ENCODE measurements around the gene DYNC2H1.

The DYNC2H1 gene

DNA sequence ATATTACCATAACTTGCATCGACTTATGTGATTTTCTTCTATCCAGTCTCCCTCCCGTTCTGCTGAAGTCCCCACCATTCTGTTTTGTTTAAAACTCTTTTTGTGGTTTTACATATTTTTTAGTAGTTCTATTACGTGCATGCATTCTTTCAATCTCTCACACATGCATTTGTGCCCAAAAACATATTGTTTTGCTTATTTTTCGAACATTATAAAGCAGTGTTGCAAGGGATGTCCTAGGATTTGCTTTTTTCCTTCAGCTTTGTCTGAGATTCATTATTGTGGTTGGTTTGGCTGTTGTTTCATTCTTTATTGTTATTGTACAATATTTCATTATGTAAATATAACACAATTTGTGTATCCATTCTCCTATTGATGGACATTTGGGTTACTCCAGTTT lies 235.7 kb downstream of the DYNC2H1 start:
- no peak overlapping the region for H3K4me3 ChIP-seq (replicated peaks in 1 of 2; ENCODE audit: low read depth in 2 of 2, low read length in 2 of 2)
- DNase-seq (ENCODE audit: low read depth in 2 of 2): no peak
- TF ChIP-seq CTCF (IDR thresholded peaks at IDR 0.05; ENCODE audit: low read depth, low read length): no peak

GRCh38 chr11:103349595-103349994 lies 240.4 kb downstream of the DYNC2H1 start:
- no peak for DNase-seq (ENCODE audit: low read depth in 2 of 2)
- H3K4me3 ChIP-seq (replicated peaks in 1 of 2; ENCODE audit: low read depth in 2 of 2, low read length in 2 of 2): no peak overlapping the region
- no peak for TF ChIP-seq CTCF (IDR thresholded peaks at IDR 0.05; ENCODE audit: low read depth, low read length)

DNA sequence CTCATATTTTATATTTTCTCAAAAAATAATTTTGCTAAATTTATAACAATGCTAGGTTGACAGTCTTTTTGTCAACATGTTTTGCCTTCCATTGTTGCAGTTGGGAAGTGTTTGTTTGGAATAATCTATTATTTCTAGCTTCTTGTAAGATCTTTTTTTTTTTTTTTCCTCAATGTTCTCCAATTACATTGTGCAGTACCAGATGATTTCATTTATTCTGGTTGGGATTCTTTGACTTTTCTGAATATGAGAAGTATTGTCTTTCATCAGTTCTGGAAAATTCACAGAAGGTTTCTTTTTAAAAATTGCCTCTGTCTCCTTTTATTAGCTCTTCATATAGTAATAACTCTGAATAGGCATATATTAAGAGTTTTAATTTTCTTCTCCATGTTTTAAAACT lies 245.4 kb downstream of the DYNC2H1 start:
- no peak overlapping the region for H3K4me3 ChIP-seq (replicated peaks in 1 of 2; ENCODE audit: low read depth in 2 of 2, low read length in 2 of 2)
- no peak for DNase-seq (ENCODE audit: low read depth in 2 of 2)
- no peak for TF ChIP-seq CTCF (IDR thresholded peaks at IDR 0.05; ENCODE audit: low read depth, low read length)

DNA sequence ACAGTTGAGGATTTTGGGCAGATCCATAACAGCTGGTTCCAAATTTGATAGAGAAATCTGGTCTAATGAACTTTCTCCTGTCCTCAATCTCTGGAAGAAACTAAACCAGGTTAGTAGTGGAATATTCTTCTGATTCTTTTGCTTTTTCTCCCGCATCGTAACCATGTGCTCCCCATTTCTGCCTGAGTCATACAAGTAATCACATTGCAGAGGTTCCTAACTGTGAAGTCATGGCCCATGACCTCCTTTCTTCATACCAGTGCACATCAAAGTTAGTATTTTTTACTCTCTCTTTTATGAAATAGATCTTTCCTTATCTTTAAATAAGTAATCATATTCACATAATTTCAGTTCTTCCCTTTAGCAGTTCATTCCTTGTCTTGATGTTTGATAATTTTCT lies 249.0 kb downstream of the DYNC2H1 start:
- TF ChIP-seq CTCF (IDR thresholded peaks at IDR 0.05; ENCODE audit: low read depth, low read length): no peak
- H3K4me3 ChIP-seq (replicated peaks in 1 of 2; ENCODE audit: low read depth in 2 of 2, low read length in 2 of 2): no peak overlapping the region
- DNase-seq (ENCODE audit: low read depth in 2 of 2): peak; percentile 12 to 45

DNA sequence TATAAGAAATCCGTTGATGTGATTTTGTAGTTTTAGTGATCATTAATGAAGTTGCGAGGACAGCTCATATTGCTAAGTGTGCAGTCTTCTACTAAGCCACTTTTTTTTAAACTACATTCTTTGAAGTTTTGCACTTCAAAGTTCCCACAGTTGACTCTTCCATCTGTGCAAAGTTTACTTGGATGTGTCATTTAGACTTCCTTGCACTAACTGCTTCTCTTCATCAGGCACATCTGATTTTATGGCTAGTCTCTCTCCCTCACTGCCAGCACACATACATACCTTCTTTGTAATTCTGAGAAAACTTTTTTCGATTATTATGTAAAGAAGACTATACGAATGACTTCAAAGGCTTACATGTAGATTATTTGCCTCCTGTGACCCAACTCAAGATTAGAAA lies 250.0 kb downstream of the DYNC2H1 start:
- TF ChIP-seq CTCF (IDR thresholded peaks at IDR 0.05; ENCODE audit: low read depth, low read length): no peak
- no peak overlapping the region for H3K4me3 ChIP-seq (replicated peaks in 1 of 2; ENCODE audit: low read depth in 2 of 2, low read length in 2 of 2)
- DNase-seq (ENCODE audit: low read depth in 2 of 2): no peak

DNA sequence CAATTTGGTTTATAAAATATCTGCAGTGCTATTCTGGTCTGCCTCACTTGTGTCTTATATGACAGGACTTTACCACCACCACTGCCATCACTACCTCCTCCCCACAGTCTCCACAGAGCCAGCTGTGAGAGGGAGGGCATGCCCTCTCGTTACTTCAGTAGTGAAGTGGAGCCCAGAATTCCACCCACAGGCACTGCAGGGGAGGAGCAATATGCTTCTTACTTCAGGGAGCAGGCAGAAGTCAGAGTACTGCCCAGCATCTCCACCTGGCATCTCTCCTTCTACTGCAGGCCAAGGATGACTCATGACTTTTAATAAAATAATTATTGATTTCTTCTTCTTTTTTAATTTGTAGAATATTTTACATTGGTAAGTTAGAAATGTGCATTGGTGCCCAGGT lies 255.5 kb downstream of the DYNC2H1 start:
- no peak overlapping the region for H3K4me3 ChIP-seq (replicated peaks in 1 of 2; ENCODE audit: low read depth in 2 of 2, low read length in 2 of 2)
- DNase-seq (ENCODE audit: low read depth in 2 of 2): peak in 1 of 2 donors; percentile 18
- TF ChIP-seq CTCF (IDR thresholded peaks at IDR 0.05; ENCODE audit: low read depth, low read length): no peak

- H3K4me3 ChIP-seq (replicated peaks in 1 of 2; ENCODE audit: low read depth in 2 of 2, low read length in 2 of 2): no peak overlapping the region
- no peak for DNase-seq (ENCODE audit: low read depth in 2 of 2)
- no peak for TF ChIP-seq CTCF (IDR thresholded peaks at IDR 0.05; ENCODE audit: low read depth, low read length)
Observed at GRCh38 chr11:103367650-103368049, 258.4 kb downstream of the DYNC2H1 start.
